Upper lobe of right lung (tissue), 1 donor: ENCODE data around the gene NDUFS7. TPM values are rescaled to one million over a fixed set of nuclear protein-coding genes. Genes with fewer than 3 reads are reported as not detected.

ENCODE experiments used
- ATAC-seq: fragments of 200-7000 bp; cut with Tn5 transposase; one replicate; pipeline ENCODE4 v1.9.1; 2020; ENCODE audit warnings: mild to moderate bottlenecking, moderate library complexity
- DNase-seq: peaks from one replicate; pipeline ENCODE4 v3.0.0-alpha.2; 2020
- H3K27ac ChIP-seq: fragments of 200-600 bp; one replicate; pipeline ENCODE4 v1.8.0; 2022
- H3K27me3 ChIP-seq: fragments of 200-600 bp; one replicate; pipeline ENCODE4 v1.8.0; 2022; ENCODE audit warnings: mild to moderate bottlenecking
- H3K36me3 ChIP-seq: fragments of 200-600 bp; one replicate; pipeline ENCODE4 v1.8.0; 2022
- H3K4me1 ChIP-seq: fragments of 200-600 bp; one replicate; pipeline ENCODE4 v1.8.0; 2022
- H3K4me3 ChIP-seq: fragments of 200-600 bp; one replicate; pipeline ENCODE4 v1.8.0; 2022; ENCODE audit warnings: mild to moderate bottlenecking
- H3K9me3 ChIP-seq: fragments of 200-600 bp; one replicate; pipeline ENCODE4 v1.8.0; 2022
- intact Hi-C: fragments of 100-400 bp; cut with DNase I; formaldehyde crosslinking; loops from one replicate; pipeline ENCODE4 v1.11.0; 2022
- total RNA-seq: library from RNA; stranded (reverse); fragmentation: NEBNext Ultra II Directional; extraction: Animal tissue kit (Norgen Biotek cat#: 25700); gene quantifications from one replicate; pipeline ENCODE4 v1.2.1, GENCODE V29; 2021
- TF ChIP-seq, protein P1 (sequence below): fragments of 200-600 bp; IDR thresholded peaks from one replicate; pipeline ENCODE4 v1.8.0; 2022; ENCODE audit warnings: antibody characterized with exemption
- donor health status: DM: no; HTN: yes; CAD: no; lungs with severe emphysema.

NDUFS7 gene
- total RNA-seq, 1 donor from 2014 or later = 78.2 TPM

DNA sequence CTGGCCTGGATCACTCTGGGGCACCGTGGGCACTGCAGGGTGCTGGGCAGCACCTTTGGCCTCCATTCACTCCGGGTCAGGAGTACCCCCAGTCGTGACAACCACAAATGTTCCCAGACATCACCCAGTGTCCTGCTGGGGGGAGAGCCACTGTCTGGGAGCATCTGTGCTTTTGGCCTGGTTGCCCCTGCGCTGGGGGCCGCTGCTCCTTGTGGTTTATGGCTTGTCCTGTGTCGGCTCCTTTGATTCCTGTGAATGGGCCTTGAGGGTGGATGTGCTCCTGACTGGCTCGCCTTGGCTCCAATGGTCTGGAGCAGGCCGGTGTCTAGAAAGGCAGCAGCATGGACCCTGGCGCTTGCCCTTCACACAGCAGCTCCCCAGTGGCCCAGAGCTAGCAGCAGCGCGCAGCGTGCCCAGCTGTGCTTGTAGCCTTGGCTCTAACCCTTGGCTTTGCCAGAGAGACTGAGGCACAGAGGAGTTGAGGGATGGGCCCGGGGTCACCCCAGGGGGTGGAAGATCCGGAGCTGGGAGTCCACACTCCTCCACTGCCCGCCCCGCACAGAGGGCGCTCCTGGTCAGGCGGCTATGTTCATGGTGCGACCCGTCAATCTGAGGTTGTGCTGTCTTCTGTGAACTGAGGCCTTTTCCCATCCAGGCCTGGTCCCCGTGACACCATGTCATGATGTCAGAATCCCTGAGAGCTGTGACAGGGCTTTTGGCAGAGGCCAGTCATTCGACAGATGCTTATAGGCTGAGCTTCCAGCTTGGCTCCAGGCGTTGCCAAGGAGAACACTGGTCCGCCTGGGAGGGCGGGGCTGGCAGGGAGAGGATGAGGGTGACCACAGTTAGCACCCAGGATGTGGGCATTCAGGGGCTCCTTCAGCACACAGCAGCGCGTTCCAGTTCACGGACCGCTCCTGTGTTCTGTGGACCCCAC is 27.8 kb downstream of the NDUFS7 start:
- ATAC-seq (no peak), DNase-seq (no peak)
- intact Hi-C loops = no loop called here
- Histone ChIP-seq H3K9me3 (no peaks in the 10 kb centered on the region), H3K27ac (peak overlapping the region; percentile 17), H3K36me3 (peaks cover 5% of the 10 kb centered on the region), H3K4me1 (peaks cover 72% of the 10 kb centered on the region), H3K27me3 (no peaks in the 10 kb centered on the region), H3K4me3 (no peak overlapping the region)
- TF ChIP-seq, protein P1, sequence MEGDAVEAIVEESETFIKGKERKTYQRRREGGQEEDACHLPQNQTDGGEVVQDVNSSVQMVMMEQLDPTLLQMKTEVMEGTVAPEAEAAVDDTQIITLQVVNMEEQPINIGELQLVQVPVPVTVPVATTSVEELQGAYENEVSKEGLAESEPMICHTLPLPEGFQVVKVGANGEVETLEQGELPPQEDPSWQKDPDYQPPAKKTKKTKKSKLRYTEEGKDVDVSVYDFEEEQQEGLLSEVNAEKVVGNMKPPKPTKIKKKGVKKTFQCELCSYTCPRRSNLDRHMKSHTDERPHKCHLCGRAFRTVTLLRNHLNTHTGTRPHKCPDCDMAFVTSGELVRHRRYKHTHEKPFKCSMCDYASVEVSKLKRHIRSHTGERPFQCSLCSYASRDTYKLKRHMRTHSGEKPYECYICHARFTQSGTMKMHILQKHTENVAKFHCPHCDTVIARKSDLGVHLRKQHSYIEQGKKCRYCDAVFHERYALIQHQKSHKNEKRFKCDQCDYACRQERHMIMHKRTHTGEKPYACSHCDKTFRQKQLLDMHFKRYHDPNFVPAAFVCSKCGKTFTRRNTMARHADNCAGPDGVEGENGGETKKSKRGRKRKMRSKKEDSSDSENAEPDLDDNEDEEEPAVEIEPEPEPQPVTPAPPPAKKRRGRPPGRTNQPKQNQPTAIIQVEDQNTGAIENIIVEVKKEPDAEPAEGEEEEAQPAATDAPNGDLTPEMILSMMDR = no peak

DNA sequence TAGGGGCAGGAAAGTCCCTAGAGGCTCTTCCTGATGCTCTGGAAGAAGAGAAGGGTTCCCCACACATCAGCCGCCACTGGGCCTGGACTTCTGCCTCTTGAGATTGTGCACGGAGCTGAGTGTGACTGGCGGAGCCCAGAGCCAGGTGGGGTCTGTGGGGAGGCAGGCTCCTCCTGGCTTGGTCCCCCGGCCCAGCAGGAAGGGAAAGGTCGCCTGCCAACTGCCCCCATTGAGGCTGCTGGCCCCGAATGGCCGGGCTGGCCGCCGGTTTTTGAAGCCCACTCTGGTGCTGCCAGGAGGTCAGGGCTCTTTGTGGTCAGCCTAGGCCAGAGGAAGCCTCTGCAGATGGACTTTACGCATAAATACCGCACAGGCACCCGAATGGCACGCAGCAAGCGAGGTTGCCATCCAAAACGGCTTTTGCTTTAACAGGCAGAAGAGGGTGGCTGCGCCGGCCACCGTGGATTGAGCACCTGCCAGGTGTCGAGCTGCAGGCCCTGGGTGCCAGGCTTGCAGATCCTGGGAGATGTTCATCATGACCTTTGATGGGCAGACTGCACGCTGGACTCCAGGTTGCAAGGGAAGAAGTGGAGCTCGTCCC is 28.7 kb downstream of the NDUFS7 start:
- Histone ChIP-seq H3K27ac (peak overlapping the region; percentile 17), H3K9me3 (no peaks in the 10 kb centered on the region), H3K27me3 (no peaks in the 10 kb centered on the region), H3K4me1 (peaks cover 81% of the 10 kb centered on the region), H3K4me3 (no peak overlapping the region), H3K36me3 (peaks cover 5% of the 10 kb centered on the region)
- TF ChIP-seq, protein P1 = no peak
- intact Hi-C loops = no loop called here
- DNase-seq = no peak
- no peak for ATAC-seq

- peaks cover 89% of the 10 kb centered on the region for H3K4me1 ChIP-seq
- TF ChIP-seq, protein P1 = no peak
- ATAC-seq (no peak), DNase-seq (no peak)
- H3K27ac ChIP-seq = no peak overlapping the region
- no peak overlapping the region for H3K4me3 ChIP-seq
- no peaks in the 10 kb centered on the region for H3K27me3 ChIP-seq
- H3K36me3 ChIP-seq = peaks cover 12% of the 10 kb centered on the region
- H3K9me3 ChIP-seq = no peaks in the 10 kb centered on the region
- intact Hi-C loops = no loop called here
These were observed 29.5 kb downstream of the NDUFS7 start for GRCh38 chr19:1412995-1413800.

DNA sequence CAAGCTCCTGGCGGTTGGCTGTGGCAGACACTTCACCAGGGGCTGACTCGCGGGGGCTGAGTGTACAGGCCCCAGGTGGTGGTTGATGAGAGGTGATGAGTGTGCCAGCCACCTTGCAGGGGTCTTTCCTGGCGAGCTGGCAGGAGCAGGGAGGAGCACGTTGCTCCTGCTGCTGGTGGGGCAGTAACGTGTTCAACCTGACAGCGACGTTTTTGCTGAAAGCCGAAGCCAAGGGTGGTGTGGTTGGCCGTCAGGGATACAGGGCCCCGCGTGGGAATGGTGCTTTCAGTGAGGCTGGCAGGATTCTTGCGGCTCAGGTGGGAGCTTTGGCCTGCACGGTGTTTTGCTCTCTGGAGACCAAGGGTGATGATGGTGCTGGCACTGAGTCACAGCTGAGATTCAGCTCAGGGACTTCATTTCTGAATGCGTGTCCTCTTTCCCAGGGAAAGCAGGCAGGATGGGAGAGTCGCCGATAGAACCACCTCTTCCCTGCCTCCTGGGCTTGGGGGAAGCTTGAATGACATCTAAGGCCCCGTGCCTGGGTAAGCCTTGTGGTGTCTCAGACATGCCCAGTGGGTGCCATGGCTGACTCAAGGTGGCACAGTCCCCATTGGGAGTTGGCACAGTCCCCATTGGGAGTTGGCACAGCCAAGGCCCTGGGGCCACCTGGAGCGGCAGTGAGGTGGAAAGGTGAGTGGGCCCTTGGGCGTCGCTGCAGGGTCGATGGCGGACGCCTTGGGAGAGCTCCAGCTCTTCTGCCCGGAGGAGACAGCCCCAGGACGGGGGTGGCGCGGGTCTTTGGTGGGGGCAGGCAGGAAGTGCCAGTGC is 32.5 kb downstream of the NDUFS7 start:
- Histone ChIP-seq H3K36me3 (peaks cover 36% of the 10 kb centered on the region), H3K4me3 (peak overlapping the region; percentile 15), H3K4me1 (peaks cover 66% of the 10 kb centered on the region), H3K27ac (peak overlapping the region; percentile 87), H3K27me3 (no peaks in the 10 kb centered on the region), H3K9me3 (no peaks in the 10 kb centered on the region)
- TF ChIP-seq, protein P1 = no peak
- DNase-seq (no peak), ATAC-seq (no peak)
- intact Hi-C loops = no loop called here

GRCh38 chr19:1417145-1417544 is 33.4 kb downstream of the NDUFS7 start:
- no peaks in the 10 kb centered on the region for H3K27me3 ChIP-seq
- TF ChIP-seq, protein P1 = no peak
- H3K4me3 ChIP-seq = no peak overlapping the region
- H3K4me1 ChIP-seq = peaks cover 56% of the 10 kb centered on the region
- DNase-seq (no peak), ATAC-seq (no peak)
- intact Hi-C loops = no loop called here
- no peaks in the 10 kb centered on the region for H3K9me3 ChIP-seq
- peak overlapping the region; percentile 87 for H3K27ac ChIP-seq
- peaks cover 46% of the 10 kb centered on the region for H3K36me3 ChIP-seq
